ENCODE data around the gene TENT4A. TPM values are rescaled to one million over a fixed set of nuclear protein-coding genes. Genes with fewer than 3 reads are reported as not detected.
A peak's percentile ranks its signal among the peaks of the same experiment; 100 is the strongest.

Gene TENT4A
- total and polyA plus RNA-seq, 12 donors, result 4.2 to 13.7 (median 11.3) TPM

DNA sequence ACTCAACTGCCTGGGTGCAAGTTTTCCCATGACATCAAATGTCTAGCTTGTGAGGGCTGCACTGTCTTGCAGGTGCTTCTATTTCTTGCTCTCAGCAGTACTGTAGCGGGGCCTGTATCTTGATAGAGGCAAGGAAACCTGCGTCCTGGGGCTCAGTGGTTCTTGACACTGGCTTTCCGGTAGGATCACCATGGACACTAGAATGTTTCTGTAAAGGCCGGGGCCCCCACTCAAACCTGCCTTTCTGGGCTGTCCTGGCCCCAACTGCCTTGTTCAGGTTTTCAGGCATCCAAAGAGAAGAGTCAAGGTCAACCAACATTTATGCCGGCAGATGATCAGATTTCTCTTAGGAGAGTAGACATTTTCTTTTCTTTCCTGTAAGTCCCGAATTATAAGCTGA, 26.7 kb upstream of the TENT4A start:
- DNase-seq (no peak), ATAC-seq (no peak)
- 47 to 53% methylated on average over 6 of the region's 6 CpGs for whole genome bisulfite sequencing, 2 donors
- H3K4me1 ChIP-seq, result peaks cover 0 to 9% (median 0%) of the 10 kb centered on the region in 9 donors
- H3K27ac ChIP-seq, result no peak overlapping the region
- no peaks in the 10 kb centered on the region for H3K9me3 ChIP-seq
- no peaks in the 10 kb centered on the region for H3K36me3 ChIP-seq
- TF ChIP-seq, protein P1, sequence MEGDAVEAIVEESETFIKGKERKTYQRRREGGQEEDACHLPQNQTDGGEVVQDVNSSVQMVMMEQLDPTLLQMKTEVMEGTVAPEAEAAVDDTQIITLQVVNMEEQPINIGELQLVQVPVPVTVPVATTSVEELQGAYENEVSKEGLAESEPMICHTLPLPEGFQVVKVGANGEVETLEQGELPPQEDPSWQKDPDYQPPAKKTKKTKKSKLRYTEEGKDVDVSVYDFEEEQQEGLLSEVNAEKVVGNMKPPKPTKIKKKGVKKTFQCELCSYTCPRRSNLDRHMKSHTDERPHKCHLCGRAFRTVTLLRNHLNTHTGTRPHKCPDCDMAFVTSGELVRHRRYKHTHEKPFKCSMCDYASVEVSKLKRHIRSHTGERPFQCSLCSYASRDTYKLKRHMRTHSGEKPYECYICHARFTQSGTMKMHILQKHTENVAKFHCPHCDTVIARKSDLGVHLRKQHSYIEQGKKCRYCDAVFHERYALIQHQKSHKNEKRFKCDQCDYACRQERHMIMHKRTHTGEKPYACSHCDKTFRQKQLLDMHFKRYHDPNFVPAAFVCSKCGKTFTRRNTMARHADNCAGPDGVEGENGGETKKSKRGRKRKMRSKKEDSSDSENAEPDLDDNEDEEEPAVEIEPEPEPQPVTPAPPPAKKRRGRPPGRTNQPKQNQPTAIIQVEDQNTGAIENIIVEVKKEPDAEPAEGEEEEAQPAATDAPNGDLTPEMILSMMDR (IDR thresholded peaks at IDR 0.05), result no peak
- peaks cover 0 to 37% (median 0%) of the 10 kb centered on the region in 7 donors for H3K27me3 ChIP-seq
- intact Hi-C loops (cut with DNase I), result no loop called here
- peak overlapping the region in 6 of 10 donors; percentile 11 to 53 (median 44) for H3K4me3 ChIP-seq

DNA sequence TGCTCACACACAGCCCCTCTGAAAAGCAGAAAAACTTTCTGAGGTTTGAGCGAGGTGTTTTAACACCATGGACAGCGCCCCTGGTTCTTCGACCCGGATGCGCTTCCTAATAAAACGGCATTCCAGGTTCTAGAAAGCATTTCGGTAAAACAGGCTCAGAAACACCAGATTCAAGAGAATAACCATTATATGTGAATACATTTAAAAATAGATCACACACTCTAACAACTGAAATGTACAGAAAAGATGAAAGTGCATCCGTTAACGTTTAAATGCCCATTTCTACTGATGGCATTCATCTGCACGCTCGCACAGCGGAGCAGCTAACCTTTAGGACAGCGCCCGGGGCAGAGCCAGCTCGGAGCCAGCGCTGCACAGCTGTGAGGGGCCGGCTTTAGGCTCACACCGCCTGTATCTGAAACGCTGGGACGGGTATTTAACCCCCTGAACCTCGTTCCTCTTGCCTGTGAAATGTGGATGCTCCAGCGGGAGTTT, 26.3 kb upstream of the TENT4A start:
- peaks cover 0 to 42% (median 0%) of the 10 kb centered on the region in 7 donors for H3K27me3 ChIP-seq
- peaks cover 0 to 9% (median 0%) of the 10 kb centered on the region in 9 donors for H3K4me1 ChIP-seq
- no peak overlapping the region for H3K27ac ChIP-seq
- intact Hi-C loops (cut with DNase I), result no loop called here
- H3K9me3 ChIP-seq, result no peaks in the 10 kb centered on the region
- peak overlapping the region in 9 of 10 donors; percentile 11 to 53 (median 41) for H3K4me3 ChIP-seq
- no peak for DNase-seq
- TF ChIP-seq, protein P1 (IDR thresholded peaks at IDR 0.05), result peak in 2 of 9 donors; percentile 5 to 16
- WGBS, 2 donors, result 0 to 1% methylated on average over 22 of the region's 22 CpGs
- no peaks in the 10 kb centered on the region for H3K36me3 ChIP-seq
- ATAC-seq, result peak in 6 of 8 donors; percentile 65 to 89 (median 80)

DNA sequence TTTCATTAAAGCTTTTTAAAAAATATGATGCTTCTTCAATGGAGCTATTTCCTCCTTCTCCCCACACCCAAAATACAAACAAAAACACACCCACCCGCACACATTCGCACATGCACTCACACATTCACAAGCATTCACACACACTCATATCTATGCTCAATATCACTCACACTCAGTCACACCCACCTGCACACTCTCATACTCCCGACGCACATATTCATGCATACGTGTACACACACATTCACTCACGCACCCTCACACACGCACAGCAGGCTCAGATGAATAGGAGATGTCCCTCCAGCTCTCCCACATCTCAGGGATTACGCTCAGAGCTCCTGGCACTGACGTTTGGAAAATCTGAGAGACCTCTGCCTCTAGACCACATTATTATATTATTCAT, 25.7 kb upstream of the TENT4A start:
- H3K4me3 ChIP-seq, result peak overlapping the region in 4 of 10 donors; percentile 27 to 53 (median 42)
- ATAC-seq, result no peak
- no peaks in the 10 kb centered on the region for H3K36me3 ChIP-seq
- no peaks in the 10 kb centered on the region for H3K9me3 ChIP-seq
- TF ChIP-seq, protein P1 (IDR thresholded peaks at IDR 0.05), result no peak
- no peak overlapping the region for H3K27ac ChIP-seq
- DNase-seq, result no peak
- H3K27me3 ChIP-seq, result peaks cover 0 to 47% (median 0%) of the 10 kb centered on the region in 7 donors
- WGBS, 2 donors, result 76% methylated on average over 9 of the region's 9 CpGs
- intact Hi-C loops (cut with DNase I), result no loop called here
- H3K4me1 ChIP-seq, result peaks cover 0 to 9% (median 0%) of the 10 kb centered on the region in 9 donors

DNA sequence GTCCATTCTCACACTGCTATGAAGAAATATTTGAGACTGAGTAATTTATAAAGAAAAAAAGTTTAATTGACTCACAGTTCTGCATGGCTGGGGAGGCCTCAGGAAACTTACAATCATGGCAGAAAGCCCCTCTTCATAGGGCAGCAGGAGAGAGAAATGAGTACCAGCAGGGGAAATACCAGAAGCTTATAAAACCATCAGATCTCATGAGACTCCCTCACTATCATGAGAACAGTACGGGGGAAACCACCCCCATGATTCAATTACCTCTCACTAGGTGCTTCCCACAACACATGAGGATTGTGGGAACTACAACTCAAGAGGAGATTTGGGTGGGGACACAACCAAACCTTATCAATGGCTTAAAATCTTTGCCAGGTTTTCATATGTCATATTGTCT, 20.3 kb upstream of the TENT4A start:
- H3K9me3 ChIP-seq, result no peaks in the 10 kb centered on the region
- H3K4me3 ChIP-seq, result no peak overlapping the region
- 55 to 61% methylated on average over 1 of the region's 1 CpG for WGBS, 2 donors
- TF ChIP-seq, protein P1 (IDR thresholded peaks at IDR 0.05), result no peak
- H3K36me3 ChIP-seq, result no peaks in the 10 kb centered on the region
- H3K27ac ChIP-seq, result no peak overlapping the region
- no peak for DNase-seq
- peaks cover 0 to 42% (median 0%) of the 10 kb centered on the region in 7 donors for H3K27me3 ChIP-seq
- ATAC-seq, result no peak
- H3K4me1 ChIP-seq, result no peaks in the 10 kb centered on the region
- intact Hi-C loops (cut with DNase I), result no loop called here

Data from heart right ventricle (tissue), 16 donors.